HG03442 (cell line): ENCODE measurements around the gene RAB5A.
"Not testable (repeated sequence)": the region's sequence is repeated elsewhere in the genome, so short reads cannot be mapped to it uniquely, and the experiment has no call there.

Experiments
- ATAC-seq: cut with Tn5 transposase; IDR thresholded peaks from one replicate; pipeline ENCODE4 v1.9.1; 2021; ENCODE audit warnings: mild to moderate bottlenecking, moderate library complexity; ENCODE audit not compliant: unreplicated experiment

RAB5A gene

DNA sequence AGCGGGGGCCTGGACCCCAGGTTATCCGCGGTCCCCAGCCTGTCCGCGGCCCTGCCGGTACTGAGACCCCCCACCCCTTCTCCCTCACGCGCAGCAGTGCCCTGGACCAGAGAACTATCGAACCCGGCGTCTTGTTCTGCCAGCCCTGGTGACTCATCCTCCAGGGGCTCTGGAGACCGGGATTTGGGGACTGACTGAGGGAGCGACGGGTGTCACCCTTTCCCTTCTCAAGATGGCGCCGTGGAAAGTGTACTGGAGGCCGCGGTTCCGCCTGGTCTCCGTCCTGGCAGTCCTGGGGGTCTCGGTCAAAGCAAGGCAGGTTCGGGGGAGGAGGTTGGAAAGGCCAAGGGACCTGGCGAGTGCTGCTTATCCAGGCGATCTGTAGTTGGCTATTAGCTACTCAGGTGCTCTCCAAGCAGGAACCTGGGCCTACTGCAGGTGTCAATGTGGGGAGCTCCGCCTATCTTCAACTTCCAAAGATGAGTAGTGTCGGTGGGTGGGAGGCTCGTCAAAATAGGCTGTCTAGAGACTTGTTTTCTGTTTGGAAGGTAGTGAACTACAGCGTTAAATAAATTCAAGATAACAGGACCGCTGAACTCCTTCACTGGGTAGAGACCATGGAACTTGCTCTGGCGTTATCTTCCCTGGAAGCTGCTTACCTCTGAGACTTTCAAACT, 790 bp downstream of the RAB5A start:
- peak; percentile 7 for ATAC-seq

DNA sequence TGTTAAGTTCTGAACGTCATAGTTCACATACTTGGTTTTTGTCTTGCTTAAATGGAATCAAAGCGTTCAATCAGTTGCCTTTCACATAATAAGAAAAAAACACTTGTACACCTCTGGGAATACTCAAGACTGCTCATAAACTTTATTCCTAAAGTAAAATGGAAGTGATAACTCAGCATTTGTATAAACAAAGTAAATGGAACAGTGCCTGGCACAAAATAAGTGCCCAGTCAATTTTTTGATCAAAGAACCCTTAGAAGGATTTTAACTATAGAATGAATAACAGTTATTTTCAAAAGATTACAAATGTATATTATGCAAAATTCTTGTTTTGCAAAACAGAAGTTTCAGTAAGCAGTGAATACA, 1.3 kb downstream of the RAB5A start:
- ATAC-seq: no peak

DNA sequence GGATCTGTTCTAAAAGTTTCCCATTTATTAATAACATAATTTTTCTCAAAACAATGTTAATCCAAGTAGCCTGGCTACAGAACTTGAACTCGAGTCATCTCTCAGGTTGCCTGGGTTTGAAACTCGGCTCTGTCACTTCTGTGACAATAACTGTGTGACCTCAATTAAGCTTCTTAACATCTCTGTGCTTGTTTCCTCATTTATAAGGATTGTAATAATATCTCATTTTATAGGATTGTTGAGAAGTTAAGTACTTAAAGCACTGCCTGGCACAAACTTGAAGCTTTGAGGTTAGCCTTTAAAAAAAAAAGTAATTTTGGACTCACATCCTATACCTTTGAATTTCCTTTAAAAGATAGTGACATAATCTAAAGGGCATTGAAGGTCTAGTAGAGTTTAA, 3.4 kb downstream of the RAB5A start:
- no peak for ATAC-seq

GRCh38 chr3:19954676-19955075, 7.8 kb downstream of the RAB5A start:
- no peak for ATAC-seq

- not testable (repeated sequence) for ATAC-seq
Measured at GRCh38 chr3:19957354-19957753, 10.5 kb downstream of the RAB5A start.

GRCh38 chr3:19959505-19959904, 12.6 kb downstream of the RAB5A start:
- ATAC-seq: no peak

DNA sequence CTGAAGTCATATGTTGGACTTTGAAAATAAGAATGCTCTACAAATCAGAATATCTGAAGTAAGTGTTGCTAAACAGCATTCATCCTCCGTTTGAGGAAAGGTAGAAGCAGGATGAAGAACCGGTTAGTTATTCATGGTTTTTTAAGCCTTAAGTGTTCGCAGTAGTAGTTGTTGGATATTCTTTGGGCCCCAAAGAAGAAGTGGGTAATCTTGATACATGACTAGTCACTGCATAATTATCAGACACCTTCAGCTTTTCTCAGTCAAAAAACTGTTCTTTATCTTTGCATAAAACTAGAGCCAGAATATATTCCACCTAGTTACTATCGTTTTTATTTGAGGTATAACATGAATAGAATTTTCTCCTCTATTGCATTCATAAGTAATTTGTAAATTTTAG, 13.8 kb downstream of the RAB5A start:
- ATAC-seq: no peak

GRCh38 chr3:19961960-19962359, 15.1 kb downstream of the RAB5A start:
- ATAC-seq: no peak

GRCh38 chr3:19967208-19967607, 20.3 kb downstream of the RAB5A start:
- ATAC-seq: no peak

DNA sequence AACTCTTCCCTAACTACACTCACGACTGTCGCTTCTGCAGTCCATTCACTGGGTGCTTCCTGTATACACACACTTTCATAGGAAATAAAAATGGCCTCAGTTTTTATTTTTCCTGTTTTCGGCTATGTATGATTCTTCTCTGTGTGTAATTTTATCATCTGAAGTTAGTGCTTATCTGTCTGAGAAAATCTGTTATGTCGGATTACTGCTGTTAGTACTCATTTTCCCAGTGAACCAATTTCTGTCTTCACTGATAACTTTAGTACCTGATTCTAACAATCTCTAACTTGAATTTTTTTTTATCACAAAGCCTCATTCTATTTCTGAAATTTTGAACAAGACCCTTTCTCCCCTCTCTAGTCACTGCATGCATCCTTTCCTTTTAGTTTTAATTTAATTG, 20.9 kb downstream of the RAB5A start:
- ATAC-seq: no peak

- ATAC-seq: no peak
Measured at GRCh38 chr3:19970327-19970726, 23.4 kb downstream of the RAB5A start.

GRCh38 chr3:19972054-19972453, 25.2 kb downstream of the RAB5A start:
- ATAC-seq: no peak

GRCh38 chr3:19988904-19989303, 42.0 kb downstream of the RAB5A start:
- ATAC-seq: not testable (repeated sequence)

GRCh38 chr3:19994796-19995195, 47.9 kb downstream of the RAB5A start:
- ATAC-seq: no peak

GRCh38 chr3:19997502-19997901, 50.6 kb downstream of the RAB5A start:
- ATAC-seq: no peak

GRCh38 chr3:20001932-20002331, 55.0 kb downstream of the RAB5A start:
- no peak for ATAC-seq

DNA sequence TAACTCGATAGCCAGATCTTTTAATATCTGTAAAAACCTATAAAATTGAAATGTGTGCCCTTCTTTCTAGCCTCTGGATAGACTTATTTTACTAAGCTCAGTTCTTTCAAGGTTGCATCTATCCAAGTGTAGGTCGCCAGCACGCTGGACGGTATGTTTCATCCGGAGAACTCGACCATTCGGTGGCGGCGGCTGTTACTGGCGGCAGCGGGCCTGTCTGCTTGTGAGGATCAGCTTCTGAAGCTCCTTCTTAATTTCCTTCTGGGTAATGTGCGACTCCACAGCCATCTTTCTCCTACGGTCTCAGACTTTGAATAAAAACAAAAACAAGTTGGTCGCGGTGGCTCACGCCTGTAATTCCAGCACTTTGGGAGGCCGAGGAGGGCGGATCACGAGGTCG, 61.1 kb downstream of the RAB5A start:
- ATAC-seq: no peak

DNA sequence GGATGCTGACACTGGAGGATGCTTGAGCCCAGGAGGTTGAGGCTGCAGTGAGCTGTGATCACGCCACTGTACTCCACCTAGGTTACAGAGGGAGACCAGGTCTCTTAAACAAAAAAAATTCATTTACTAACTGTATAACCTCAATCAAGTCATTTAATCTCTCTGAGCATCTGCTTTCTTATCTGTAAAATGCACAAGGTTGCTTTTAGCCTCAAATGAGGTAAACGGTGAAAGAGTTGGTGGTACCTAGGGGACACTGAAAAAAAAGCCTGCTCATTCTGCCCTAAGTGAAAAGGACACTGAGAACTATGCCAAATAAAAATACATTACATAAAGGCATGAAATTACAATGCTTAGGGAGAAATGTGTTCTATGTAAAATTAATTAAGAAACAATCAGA, 61.7 kb downstream of the RAB5A start:
- no peak for ATAC-seq

DNA sequence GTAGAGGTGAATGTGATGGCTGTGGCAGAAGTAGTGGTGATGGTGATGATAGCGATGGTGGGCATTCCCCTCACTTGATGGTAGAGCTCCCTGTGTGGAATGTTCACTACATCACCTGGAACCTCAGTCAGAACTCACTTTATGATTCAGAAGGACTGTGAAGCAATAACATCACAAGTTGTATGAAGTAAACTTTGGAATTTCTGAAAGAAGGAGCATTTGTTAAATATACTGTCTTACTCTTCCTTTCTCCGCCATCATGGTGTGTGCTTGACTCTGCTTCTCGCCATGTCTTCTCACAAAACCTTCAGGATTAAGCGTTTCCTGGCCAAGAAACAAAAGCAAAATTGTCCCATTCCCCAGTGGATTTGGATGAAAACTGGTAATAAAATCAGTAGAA, 65.3 kb downstream of the RAB5A start, which contains the start of gene PP2D1:
TSS of gene PP2D1 (minus strand) at position 101 of the 400 bp plus-strand sequence. CDS start 192 bp downstream, outside the sequence.
- ATAC-seq: no peak

DNA sequence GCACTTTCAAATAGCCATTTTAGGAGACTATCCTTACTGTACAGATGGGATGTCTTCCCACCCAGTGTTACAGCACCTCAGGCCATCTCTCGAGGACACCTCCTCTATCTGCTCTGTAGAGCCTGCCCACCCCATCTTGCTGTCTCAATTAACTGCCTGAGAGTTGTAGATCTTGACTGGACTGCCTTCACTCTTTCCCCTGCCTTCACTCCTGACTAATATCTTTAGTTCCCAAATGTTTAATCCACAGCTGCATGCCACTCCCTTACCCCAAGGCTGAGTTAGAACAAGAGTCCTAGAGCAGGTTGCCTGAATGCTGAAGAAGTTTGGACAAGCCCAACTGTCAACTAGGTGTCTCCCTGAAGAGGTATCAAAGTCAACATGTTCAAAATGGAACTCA, 66.5 kb downstream of the RAB5A start:
- ATAC-seq: no peak

GRCh38 chr3:20015525-20015924, 68.6 kb downstream of the RAB5A start:
- ATAC-seq: no peak

GRCh38 chr3:20016076-20016475, 69.2 kb downstream of the RAB5A start:
- ATAC-seq: not testable (repeated sequence)

- no peak for ATAC-seq
Measured at GRCh38 chr3:20022954-20023622, 76.2 kb downstream of the RAB5A start.
